Fibroblast of villous mesenchyme (primary cell): Measurements from ENCODE around the gene DACH1. TPM values are rescaled to one million over a fixed set of nuclear protein-coding genes. Genes with fewer than 3 reads are reported as not detected.

Experiments used
- DNase-seq: peaks from one replicate; pipeline ENCODE4 v3.0.0-alpha.2; 2010; ENCODE audit warnings: low read depth
- H3K4me3 ChIP-seq: 2 replicates; pipeline ENCODE4 v1.5.1; 2011; ENCODE audit warnings: low read depth, mild to moderate bottlenecking, low read length
- total RNA-seq: library from RNA; depleted of rRNA; stranded (reverse); fragments of >200 nt; gene quantifications from 2 replicates; pipeline ENCODE4 v1.2.3, GENCODE V29; 2012
- TF ChIP-seq, protein P1 (sequence below): IDR thresholded peaks from 2 replicates; pipeline ENCODE4 v1.5.1; 2012; ENCODE audit warnings: low read depth, mild to moderate bottlenecking, low read length; ENCODE audit not compliant: insufficient read depth

DACH1 gene
- total RNA-seq, 1 donor = 0.43 TPM

DNA sequence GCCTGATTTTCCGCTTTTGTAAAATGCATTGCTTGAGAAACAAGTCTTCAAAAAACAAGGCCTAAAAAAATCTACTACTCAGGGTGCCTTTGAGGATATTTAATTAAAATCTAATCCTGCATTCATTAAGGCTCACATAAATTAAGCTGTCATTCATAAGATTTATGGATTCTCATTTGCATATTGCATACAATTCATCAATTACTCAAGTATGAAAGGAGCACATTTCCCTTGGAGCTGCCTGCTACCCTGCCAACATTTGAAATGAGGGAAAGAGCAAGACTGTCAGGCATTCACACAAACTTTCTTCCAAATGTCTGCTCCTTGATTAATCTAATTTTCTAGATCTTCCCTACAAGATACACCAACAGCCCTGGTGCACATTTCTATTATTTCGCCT lies 140.0 kb downstream of the DACH1 start:
- no peak overlapping the region for H3K4me3 ChIP-seq
- DNase-seq = no peak
- TF ChIP-seq, protein P1, sequence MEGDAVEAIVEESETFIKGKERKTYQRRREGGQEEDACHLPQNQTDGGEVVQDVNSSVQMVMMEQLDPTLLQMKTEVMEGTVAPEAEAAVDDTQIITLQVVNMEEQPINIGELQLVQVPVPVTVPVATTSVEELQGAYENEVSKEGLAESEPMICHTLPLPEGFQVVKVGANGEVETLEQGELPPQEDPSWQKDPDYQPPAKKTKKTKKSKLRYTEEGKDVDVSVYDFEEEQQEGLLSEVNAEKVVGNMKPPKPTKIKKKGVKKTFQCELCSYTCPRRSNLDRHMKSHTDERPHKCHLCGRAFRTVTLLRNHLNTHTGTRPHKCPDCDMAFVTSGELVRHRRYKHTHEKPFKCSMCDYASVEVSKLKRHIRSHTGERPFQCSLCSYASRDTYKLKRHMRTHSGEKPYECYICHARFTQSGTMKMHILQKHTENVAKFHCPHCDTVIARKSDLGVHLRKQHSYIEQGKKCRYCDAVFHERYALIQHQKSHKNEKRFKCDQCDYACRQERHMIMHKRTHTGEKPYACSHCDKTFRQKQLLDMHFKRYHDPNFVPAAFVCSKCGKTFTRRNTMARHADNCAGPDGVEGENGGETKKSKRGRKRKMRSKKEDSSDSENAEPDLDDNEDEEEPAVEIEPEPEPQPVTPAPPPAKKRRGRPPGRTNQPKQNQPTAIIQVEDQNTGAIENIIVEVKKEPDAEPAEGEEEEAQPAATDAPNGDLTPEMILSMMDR = no peak

DNA sequence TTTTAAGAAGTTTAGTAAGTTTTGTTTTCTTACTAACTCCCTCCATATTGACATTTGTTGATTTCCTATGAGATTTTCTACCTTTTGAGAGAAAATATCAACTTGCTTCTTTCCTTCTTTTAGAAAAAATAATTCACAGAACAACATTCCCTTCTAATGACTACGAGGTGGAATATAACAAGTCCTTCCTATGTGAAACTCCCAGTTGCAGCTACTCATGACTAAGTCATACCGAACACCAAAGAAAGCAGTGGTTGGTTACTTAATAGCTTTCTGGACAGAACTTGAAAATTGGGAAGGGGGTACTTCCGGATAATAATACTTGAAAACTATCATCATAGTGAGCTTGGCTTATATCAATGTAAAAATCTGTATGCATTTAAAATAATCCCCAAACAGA lies 144.8 kb downstream of the DACH1 start:
- H3K4me3 ChIP-seq = no peak overlapping the region
- no peak for DNase-seq
- TF ChIP-seq, protein P1 = no peak

DNA sequence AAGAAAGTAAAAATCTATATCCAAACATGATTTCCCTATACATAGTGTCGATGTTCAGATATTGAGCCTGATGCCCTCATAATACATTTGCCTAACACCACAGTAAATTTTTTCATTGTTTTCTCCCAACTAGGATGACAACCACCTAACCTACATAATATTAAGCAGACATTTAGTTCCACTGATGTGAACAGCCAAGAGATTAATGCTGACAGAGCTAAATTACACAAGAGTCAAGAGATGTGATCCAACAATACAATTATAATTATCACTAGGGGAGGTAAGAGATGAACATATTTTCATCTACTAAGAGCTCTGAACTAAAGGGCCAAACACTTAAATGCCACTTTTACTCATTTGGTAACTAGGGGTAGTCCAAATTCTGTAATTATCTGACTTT lies 145.9 kb downstream of the DACH1 start:
- TF ChIP-seq, protein P1 = no peak
- no peak for DNase-seq
- no peak overlapping the region for H3K4me3 ChIP-seq

DNA sequence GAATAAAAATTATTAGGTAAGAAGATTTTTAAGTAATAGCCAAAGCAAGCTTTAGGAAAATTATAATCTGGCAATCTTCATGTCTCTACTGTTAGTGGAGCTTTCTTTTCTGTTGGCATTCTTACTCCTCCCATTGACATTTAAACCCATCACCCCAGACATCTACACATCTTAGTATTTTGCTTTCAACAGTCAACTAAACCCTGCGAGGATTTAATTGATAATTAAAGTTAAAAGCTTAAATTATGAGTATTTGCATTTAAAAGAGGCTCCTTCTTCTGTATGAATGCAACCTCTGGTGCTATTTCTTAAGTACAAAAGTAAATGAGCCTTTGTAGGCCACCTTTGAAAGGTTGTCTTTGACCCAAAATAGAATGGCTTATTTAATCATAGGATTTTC lies 148.1 kb downstream of the DACH1 start:
- H3K4me3 ChIP-seq = no peak overlapping the region
- TF ChIP-seq, protein P1 = no peak
- no peak for DNase-seq

DNA sequence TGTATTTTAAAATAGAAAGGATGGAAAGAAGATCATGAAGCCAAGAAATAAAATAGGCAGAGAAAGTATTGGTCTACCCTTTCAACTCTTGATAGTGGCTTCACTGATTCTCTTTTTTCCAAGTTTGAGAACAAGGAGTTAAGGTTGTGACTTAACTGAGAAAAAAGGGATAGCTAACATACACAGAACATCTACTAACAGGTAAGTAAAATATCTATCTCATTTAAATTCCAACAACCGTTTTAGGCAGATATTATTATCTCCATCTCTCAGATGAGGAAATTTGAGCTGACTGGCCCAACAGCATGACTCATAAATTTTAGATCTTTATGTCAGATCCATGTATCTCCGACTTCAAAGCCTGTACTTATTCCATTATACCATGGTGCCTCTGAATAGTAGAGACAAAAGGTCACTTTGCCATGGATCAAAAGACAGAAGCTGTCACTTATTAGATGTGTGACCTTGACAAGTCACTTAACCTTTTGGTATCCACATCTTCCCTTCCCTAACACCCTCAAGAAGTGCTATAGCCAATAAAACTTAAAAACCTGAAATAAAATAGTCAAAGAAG lies 152.1 kb downstream of the DACH1 start:
- DNase-seq = no peak
- TF ChIP-seq, protein P1 = no peak
- H3K4me3 ChIP-seq = no peak overlapping the region

DNA sequence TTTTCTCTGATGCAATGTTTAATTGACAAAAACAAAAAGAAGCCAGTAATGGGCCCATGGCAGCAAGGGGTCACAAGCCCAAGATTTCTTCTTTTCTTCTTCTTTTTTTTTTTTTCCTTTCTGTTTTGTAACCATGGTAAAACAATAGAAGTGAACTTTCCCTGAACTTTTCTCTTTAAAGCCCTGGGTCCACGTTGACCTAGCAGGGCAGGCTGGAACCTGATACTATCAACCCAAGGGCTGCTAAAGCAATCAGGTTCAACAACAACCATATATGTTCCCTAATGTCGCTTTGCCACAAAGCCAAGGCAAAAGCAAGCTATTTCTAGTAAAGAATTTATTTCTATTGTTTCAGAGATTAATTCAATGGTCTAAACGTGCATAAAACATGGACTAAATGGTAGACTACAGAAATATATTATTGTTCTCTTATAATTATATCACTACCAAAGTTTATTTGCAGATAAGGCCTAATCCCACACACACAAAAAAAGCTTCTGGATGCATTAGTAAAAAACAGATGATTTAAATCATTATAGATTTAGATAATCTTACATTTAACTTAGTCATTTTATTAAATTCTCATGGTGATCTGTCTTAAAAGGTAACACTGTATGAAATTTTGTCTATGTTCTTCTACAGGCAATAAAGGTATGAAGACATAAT lies 153.9 kb downstream of the DACH1 start:
- no peak overlapping the region for H3K4me3 ChIP-seq
- peak; percentile 12 for DNase-seq
- TF ChIP-seq, protein P1 = no peak

DNA sequence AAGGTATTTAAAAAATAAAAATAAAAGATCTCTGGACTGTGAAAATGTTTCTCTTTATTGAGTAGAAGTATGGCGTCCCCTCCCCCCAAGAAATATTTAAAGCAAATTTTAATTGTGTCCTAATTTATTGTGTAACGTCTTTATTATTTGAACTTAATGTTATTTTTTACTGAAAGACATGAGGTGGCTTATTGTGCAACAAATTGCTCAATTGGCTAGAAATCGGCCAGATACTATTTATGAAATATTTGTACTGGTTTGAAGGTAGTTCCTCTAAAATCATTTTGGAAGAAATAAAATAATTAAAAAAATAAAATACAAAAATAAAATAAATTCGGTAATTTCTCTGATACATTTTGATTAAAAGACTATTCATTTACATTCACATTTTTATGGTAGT lies 162.3 kb downstream of the DACH1 start:
- TF ChIP-seq, protein P1 = no peak
- H3K4me3 ChIP-seq = no peak overlapping the region
- DNase-seq = peak; percentile 37
